Measurements from ENCODE around the gene KLF6. TPM values are rescaled to one million over a fixed set of nuclear protein-coding genes. Genes with fewer than 3 reads are reported as not detected.
A peak's percentile ranks its signal among the peaks of the same experiment; 100 is the strongest.

The KLF6 gene
- total and polyA plus RNA-seq, 9 of the 15 experiments (the other 6 are each of a cell fraction or from before 2014, with no cell fraction given) = 3.2 to 23.9 (median 8.0) TPM

GRCh38 chr10:3805791-3806461, 20.9 kb upstream of the KLF6 start (continued):
- TF ChIP-seq ZNF609 (CRISPR knock-in tag; IDR thresholded peaks at IDR 0.05; ENCODE audit: borderline replicate concordance) (no peak), SAP30 (IDR thresholded peaks at IDR 0.05; ENCODE audit: borderline replicate concordance, insufficient read depth, low read depth, low read length, poor library complexity, severe bottlenecking) (no peak), NR2C1 (IDR thresholded peaks at IDR 0.05) (no peak), NR2C1 (tag; IDR thresholded peaks at IDR 0.05) (no peak), GABPB1 (CRISPR knock-in tag; IDR thresholded peaks at IDR 0.05) (no peak), CTCF (IDR thresholded peaks at IDR 0.05 in 2 of 3, conservative IDR thresholded peaks at IDR 0.05 in 1 of 3; ENCODE audit: insufficient read depth in 2 of 3, low read depth in 1 of 3, low read length in 3 of 3) (no peak), MAX (CRISPR knock-in tag; IDR thresholded peaks at IDR 0.05) (no peak), ZNF24 (IDR thresholded peaks at IDR 0.05) (no peak), ZNF3 (CRISPR knock-in tag; IDR thresholded peaks at IDR 0.05) (no peak), POLR2B (IDR thresholded peaks at IDR 0.05; ENCODE audit: low read depth, partially characterized antibody) (no peak), ZNF232 (CRISPR knock-in tag; IDR thresholded peaks at IDR 0.05) (no peak), BACH1 (tag; IDR thresholded peaks at IDR 0.05) (no peak), FUS (optimal IDR thresholded peaks at IDR 0.05; ENCODE audit: low read depth, low read length) (no peak), ZNF121 (CRISPR knock-in tag; conservative IDR thresholded peaks at IDR 0.05) (no peak), ZNF212 (CRISPR knock-in tag; IDR thresholded peaks at IDR 0.05) (no peak), GATAD2B (IDR thresholded peaks at IDR 0.05; ENCODE audit: borderline replicate concordance) (no peak), NFRKB (IDR thresholded peaks at IDR 0.05; ENCODE audit: low read depth) (no peak), MCM3 (IDR thresholded peaks at IDR 0.05) (no peak)
- TF ChIP-seq, protein P1, sequence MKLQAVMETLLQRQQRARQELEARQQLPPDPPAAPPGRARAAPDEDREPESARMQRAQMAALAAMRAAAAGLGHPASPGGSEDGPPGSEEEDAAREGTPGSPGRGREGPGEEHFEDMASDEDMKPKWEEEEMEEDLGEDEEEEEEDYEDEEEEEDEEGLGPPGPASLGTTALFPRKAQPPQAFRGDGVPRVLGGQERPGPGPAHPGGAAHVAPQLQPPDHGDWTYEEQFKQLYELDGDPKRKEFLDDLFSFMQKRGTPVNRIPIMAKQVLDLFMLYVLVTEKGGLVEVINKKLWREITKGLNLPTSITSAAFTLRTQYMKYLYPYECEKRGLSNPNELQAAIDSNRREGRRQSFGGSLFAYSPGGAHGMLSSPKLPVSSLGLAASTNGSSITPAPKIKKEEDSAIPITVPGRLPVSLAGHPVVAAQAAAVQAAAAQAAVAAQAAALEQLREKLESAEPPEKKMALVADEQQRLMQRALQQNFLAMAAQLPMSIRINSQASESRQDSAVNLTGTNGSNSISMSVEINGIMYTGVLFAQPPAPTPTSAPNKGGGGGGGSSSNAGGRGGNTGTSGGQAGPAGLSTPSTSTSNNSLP (IDR thresholded peaks at IDR 0.05; ENCODE audit: borderline replicate concordance, low read depth, low read length) = peak; percentile 76; the same call in 1 of the 2 replicates
- TF ChIP-seq, protein P2, sequence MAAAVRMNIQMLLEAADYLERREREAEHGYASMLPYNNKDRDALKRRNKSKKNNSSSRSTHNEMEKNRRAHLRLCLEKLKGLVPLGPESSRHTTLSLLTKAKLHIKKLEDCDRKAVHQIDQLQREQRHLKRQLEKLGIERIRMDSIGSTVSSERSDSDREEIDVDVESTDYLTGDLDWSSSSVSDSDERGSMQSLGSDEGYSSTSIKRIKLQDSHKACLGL (CRISPR knock-in tag; IDR thresholded peaks at IDR 0.05; ENCODE audit: borderline replicate concordance, poor library complexity, severe bottlenecking) = no peak

All from K562 (cell line).